Measurements from ENCODE around the gene THRB.

DNA sequence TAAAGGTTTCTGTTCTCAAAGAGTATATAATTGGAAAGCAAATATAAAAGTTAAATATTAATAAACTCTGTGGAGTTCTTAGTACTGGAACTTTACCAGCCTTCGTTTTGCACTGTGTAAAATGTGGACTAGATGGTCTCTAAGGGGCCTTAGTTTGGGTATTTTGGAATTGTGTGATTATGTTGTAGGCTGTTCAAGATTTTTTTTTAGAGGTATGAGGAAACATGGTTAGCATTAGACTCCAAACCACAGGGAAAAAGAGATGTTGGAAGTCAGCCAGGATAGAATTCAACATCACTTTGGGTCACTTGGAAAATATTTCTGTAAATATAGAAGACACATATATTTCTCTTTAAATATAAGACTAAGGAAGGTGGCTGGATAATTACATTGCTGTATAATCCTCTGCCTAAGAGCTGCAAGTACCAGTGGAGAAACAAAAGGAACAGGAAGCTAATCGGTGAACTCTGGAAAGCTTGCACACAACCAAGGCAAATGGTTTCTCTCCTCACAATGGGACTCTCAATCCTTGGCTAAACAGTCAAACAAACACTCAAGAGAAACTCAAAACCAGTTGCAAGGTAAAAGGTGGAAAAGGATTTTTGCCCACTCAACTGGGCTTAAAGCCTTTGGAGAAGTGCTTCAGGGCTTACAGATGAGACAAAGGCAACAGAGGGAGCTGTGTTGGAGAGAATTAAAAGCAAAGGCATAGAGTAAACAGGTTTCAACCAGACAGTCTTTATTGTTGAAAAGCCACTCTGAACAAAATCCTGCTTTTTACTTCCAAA, 407.8 kb downstream of the THRB start:
- TF ChIP-seq, protein P1, sequence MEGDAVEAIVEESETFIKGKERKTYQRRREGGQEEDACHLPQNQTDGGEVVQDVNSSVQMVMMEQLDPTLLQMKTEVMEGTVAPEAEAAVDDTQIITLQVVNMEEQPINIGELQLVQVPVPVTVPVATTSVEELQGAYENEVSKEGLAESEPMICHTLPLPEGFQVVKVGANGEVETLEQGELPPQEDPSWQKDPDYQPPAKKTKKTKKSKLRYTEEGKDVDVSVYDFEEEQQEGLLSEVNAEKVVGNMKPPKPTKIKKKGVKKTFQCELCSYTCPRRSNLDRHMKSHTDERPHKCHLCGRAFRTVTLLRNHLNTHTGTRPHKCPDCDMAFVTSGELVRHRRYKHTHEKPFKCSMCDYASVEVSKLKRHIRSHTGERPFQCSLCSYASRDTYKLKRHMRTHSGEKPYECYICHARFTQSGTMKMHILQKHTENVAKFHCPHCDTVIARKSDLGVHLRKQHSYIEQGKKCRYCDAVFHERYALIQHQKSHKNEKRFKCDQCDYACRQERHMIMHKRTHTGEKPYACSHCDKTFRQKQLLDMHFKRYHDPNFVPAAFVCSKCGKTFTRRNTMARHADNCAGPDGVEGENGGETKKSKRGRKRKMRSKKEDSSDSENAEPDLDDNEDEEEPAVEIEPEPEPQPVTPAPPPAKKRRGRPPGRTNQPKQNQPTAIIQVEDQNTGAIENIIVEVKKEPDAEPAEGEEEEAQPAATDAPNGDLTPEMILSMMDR (IDR thresholded peaks at IDR 0.05), result no peak
- no peak for TF ChIP-seq POLR2AphosphoS5 (IDR thresholded peaks at IDR 0.05)
